Osteocyte (in vitro differentiated cells): ENCODE measurements around the gene PSMG4. TPM values are rescaled to one million over a fixed set of nuclear protein-coding genes. Genes with fewer than 3 reads are reported as not detected.

Source experiments
- DNase-seq: peaks from one replicate; pipeline ENCODE4 v3.0.0; 2021; ENCODE audit warnings: mixed read lengths; ENCODE audit not compliant: unreplicated experiment; ENCODE audit errors: extremely low spot score
- H3K27ac Mint-ChIP-seq: one replicate; pipeline ENCODE4 v1.8.0; 2021; ENCODE audit warnings: mild to moderate bottlenecking, mixed read lengths; ENCODE audit not compliant: unreplicated experiment
- H3K27me3 Mint-ChIP-seq: one replicate; pipeline ENCODE4 v1.8.0; 2021; ENCODE audit warnings: mixed read lengths; ENCODE audit not compliant: unreplicated experiment
- H3K36me3 Mint-ChIP-seq: one replicate; pipeline ENCODE4 v1.8.0; 2021; ENCODE audit warnings: mixed read lengths; ENCODE audit not compliant: unreplicated experiment
- H3K4me1 Mint-ChIP-seq: one replicate; pipeline ENCODE4 v1.8.0; 2021; ENCODE audit warnings: mixed read lengths; ENCODE audit not compliant: unreplicated experiment
- H3K4me3 Mint-ChIP-seq: one replicate; pipeline ENCODE4 v1.8.0; 2021; ENCODE audit warnings: mild to moderate bottlenecking, moderate library complexity, mixed read lengths; ENCODE audit not compliant: unreplicated experiment
- H3K9me3 Mint-ChIP-seq: one replicate; pipeline ENCODE4 v1.8.0; 2021; ENCODE audit warnings: mixed read lengths; ENCODE audit not compliant: unreplicated experiment
- total RNA-seq: library from RNA; stranded (reverse); gene quantifications from 2 replicates; pipeline ENCODE4 v1.2.1, GENCODE V29; 2021
- TF ChIP-seq, protein P1 (sequence below): fragments of 200-600 bp; sonication (generic); IDR thresholded peaks from 2 replicates; pipeline ENCODE4 v1.5.0; 2021; ENCODE audit warnings: antibody characterized with exemption, mild to moderate bottlenecking, moderate library complexity

The PSMG4 gene
- total RNA-seq, 1 donor from 2014 or later: 22.0 TPM

DNA sequence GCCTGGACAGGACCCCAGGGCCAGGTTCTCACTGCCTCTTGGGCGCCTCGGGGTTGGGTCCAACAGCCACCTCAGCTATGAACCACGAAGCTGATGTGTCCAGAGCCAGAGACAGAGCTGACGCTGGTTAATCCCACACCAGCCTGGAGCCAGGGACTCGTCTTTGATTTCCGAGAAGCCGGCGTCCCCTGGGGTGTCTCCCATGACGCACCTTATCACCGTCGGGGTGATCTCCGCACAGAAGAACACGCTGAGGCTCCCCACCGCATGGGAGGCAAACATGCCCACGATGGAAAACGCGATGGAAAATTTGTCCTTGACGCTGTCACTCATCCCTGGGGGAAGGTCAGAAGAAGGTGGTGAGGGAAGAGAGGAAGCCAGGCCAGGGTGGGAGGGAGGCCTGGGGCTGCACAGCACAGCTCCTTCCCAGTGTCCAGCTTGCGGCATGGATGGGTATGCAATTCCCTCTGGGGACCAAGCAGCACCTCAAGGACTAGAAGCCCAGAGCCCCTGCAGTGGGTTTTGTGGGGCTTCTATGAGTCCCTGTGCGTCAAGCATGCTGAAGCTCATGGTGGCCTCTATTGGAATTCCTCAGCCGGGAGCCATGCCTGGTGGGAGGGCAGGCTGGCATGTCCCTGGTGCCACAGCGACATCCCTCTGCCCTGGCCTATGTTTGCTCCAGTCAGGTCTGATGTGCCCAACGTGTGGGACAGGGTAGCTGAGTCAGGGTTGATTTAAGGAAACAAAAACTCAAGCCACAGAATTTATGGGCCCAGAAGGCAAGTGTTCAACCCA lies 25.1 kb downstream of the PSMG4 start:
- Mint-ChIP-seq H3K4me1 (peaks cover 40% of the 10 kb centered on the region), H3K4me3 (no peak overlapping the region), H3K27ac (no peak overlapping the region), H3K27me3 (no peaks in the 10 kb centered on the region), H3K36me3 (peaks cover 9% of the 10 kb centered on the region), H3K9me3 (no peaks in the 10 kb centered on the region)
- DNase-seq: no peak
- TF ChIP-seq, protein P1, sequence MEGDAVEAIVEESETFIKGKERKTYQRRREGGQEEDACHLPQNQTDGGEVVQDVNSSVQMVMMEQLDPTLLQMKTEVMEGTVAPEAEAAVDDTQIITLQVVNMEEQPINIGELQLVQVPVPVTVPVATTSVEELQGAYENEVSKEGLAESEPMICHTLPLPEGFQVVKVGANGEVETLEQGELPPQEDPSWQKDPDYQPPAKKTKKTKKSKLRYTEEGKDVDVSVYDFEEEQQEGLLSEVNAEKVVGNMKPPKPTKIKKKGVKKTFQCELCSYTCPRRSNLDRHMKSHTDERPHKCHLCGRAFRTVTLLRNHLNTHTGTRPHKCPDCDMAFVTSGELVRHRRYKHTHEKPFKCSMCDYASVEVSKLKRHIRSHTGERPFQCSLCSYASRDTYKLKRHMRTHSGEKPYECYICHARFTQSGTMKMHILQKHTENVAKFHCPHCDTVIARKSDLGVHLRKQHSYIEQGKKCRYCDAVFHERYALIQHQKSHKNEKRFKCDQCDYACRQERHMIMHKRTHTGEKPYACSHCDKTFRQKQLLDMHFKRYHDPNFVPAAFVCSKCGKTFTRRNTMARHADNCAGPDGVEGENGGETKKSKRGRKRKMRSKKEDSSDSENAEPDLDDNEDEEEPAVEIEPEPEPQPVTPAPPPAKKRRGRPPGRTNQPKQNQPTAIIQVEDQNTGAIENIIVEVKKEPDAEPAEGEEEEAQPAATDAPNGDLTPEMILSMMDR: no peak

DNA sequence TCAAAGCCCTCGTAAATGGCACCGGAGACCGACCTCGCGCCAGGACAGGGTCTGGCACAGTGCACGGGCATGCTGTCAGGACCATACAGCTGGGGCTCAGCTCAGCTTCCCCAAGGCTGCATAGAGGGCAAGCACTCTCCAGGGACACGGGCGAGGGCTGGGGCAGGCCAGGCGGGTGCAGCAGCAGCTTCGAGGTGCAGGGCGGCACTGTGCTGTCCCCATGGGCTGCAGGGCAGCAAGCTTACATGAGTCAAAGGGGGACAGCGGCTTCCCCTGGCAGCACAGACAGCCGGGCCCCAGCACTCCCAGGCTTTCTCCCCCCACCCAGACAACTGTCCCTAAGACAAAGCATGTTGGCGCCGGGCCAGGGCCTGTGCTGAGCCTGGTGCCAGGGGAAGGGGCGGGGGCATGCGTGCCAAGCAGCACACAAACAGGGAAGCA lies 25.7 kb downstream of the PSMG4 start:
- Mint-ChIP-seq H3K27ac (no peak overlapping the region), H3K4me3 (no peak overlapping the region), H3K9me3 (no peaks in the 10 kb centered on the region), H3K36me3 (peaks cover 9% of the 10 kb centered on the region), H3K4me1 (peaks cover 40% of the 10 kb centered on the region), H3K27me3 (no peaks in the 10 kb centered on the region)
- no peak for DNase-seq
- TF ChIP-seq, protein P1: no peak

DNA sequence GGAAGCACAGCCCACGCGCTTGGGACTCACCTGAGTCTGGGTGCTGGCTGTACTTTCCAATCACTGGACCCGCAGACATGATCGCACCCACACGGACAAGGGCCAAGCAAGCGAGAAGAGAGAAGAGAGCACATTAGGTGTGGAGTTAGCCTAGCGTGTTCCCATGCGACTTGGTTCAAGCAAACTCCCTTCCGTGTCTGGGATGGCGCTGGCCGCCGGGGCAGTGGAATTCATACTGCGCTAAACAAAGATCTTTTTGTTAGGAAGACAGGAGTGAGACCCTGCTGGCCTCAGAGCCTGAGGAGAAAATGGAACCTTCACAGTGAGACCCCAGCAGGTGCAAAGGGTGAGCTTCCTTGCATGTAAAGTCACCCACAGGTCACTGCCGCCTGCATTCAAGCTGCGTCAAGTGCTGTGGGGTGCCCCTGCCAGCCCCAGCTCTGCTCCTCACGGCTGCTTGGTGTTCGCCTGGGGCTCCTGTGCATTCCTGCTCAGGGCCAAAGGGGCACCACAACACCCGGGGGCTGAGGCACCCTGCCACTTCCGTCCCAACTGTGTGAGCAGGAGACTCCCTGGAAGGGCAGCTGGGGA lies 26.4 kb downstream of the PSMG4 start:
- no peak for DNase-seq
- Mint-ChIP-seq H3K4me3 (no peak overlapping the region), H3K27me3 (no peaks in the 10 kb centered on the region), H3K36me3 (peaks cover 9% of the 10 kb centered on the region), H3K27ac (no peak overlapping the region), H3K9me3 (no peaks in the 10 kb centered on the region), H3K4me1 (peaks cover 34% of the 10 kb centered on the region)
- TF ChIP-seq, protein P1: no peak

DNA sequence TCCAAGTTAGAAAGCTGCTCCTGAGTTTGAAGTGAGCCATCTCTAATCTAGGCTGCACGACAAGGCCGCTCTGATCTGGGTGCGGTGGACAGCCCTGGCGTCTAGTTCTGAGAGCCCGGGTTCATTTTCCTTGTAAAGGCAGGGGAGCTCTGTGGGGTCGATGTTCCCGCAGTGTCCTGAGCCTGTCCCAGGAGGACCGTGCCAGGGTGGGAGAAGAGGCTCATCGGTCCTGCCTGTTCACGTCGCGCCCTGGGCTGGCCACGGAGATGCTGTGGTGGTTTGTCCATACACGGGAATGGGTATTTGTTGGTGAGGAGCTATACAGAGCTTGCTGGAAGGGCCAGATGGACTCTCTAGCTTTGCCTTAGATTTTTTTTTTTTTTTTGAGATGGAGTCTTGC lies 27.0 kb downstream of the PSMG4 start:
- TF ChIP-seq, protein P1: no peak
- Mint-ChIP-seq H3K27ac (no peak overlapping the region), H3K4me3 (no peak overlapping the region), H3K4me1 (peaks cover 31% of the 10 kb centered on the region), H3K9me3 (no peaks in the 10 kb centered on the region), H3K27me3 (no peaks in the 10 kb centered on the region), H3K36me3 (peaks cover 12% of the 10 kb centered on the region)
- no peak for DNase-seq

DNA sequence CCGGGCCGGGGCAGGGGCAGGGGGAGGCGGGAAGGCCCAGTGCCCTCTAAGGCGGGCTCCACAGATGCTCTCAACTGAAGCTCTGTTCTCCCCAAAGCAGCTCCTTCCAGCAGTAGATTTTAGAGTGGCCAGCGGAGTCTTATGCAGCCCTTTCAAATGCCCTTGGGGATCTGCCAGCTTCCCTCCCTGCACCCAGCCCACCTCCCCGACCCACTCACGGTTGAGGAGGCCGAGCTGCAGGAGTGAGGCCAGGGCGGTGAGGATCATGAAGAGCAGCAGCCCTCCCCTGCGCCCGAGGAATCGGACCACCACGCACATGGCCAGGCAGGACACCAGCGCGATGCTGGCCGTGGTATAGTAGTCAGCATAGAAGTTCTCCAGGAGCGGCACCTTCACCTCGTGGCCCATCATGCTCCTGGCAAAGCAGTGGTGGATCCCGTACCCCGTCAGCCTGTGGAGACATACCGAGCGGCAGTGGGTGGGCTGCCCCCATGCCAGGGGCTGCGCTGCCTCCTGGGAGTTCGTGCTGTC lies 28.0 kb downstream of the PSMG4 start:
- peaks cover 12% of the 10 kb centered on the region for H3K36me3 Mint-ChIP-seq
- no peaks in the 10 kb centered on the region for H3K9me3 Mint-ChIP-seq
- TF ChIP-seq, protein P1: no peak
- H3K27me3 Mint-ChIP-seq: no peaks in the 10 kb centered on the region
- no peak overlapping the region for H3K27ac Mint-ChIP-seq
- peaks cover 22% of the 10 kb centered on the region for H3K4me1 Mint-ChIP-seq
- DNase-seq: no peak
- no peak overlapping the region for H3K4me3 Mint-ChIP-seq
